ENCODE data around the gene CDH20. TPM values are rescaled to one million over a fixed set of nuclear protein-coding genes. Genes with fewer than 3 reads are reported as not detected.

The CDH20 gene
- total and polyA plus RNA-seq, 2 of the 13 experiments (the other 11 are each of a cell fraction or from before 2014, with no cell fraction given): not detected

DNA sequence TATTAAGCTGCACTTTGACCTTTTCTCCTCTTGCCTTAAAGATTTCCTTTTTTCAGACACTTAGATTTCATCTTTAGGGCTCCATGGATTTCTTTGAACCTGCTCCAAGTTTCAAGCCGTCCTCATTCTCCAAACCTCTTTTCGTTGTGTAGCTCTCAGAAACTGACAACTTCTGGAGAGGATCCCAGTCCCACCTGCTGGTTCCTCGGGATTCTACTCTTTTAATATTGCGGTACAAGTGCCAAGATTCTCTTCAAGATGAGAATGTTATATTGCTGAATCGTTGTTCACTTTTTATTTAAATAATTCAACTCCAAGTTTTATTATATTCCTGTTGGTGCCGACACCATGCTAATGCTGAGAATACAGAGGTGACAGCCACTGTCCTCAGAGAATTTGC lies 141.1 kb downstream of the CDH20 start:
- H3K4me3 ChIP-seq (replicated peaks in 1 of 3; ENCODE audit: insufficient read depth in 1 of 3, low read depth in 2 of 3, low read length in 3 of 3): no peak overlapping the region

More for the DNA sequence above, 141.1 kb downstream of the CDH20 start:
- H3K27me3 ChIP-seq (ENCODE audit: control insufficient read depth in 1 of 2, insufficient read depth in 2 of 2, low read length in 2 of 2): peaks cover 0 to 11% of the 10 kb centered on the region in 2 experiments; a peak in 1 of 5 replicates
- ChIA-PET CTCF (ENCODE audit: low intra/inter-chr PET ratio, low total read pairs) (no interaction called here), POLR2A (no interaction called here)
- no peaks in the 10 kb centered on the region for H4K20me1 ChIP-seq (ENCODE audit: insufficient read depth, low read length)
- WGBS (ENCODE audit: low lambda C conversion rate): 16% methylated on average over 6 of the region's 6 CpGs
- H3K79me2 ChIP-seq (ENCODE audit: insufficient read depth, low read length): no peaks in the 10 kb centered on the region
- TF ChIP-seq ZNF737 (CRISPR knock-in tag; IDR thresholded peaks at IDR 0.05; ENCODE audit: borderline replicate concordance) (no peak), IRF2 (CRISPR knock-in tag; IDR thresholded peaks at IDR 0.05) (no peak), EZH2 (conservative IDR thresholded peaks at IDR 0.05; ENCODE audit: low read depth, low read length) (no peak), PITX1 (CRISPR knock-in tag; IDR thresholded peaks at IDR 0.05) (no peak), ZNF746 (CRISPR knock-in tag; IDR thresholded peaks at IDR 0.05) (no peak), ZNF768 (CRISPR knock-in tag; IDR thresholded peaks at IDR 0.05) (no peak), CBX2 (IDR thresholded peaks at IDR 0.05; ENCODE audit: low read depth, low read length) (no peak), CBX2 (CRISPR knock-in tag; IDR thresholded peaks at IDR 0.05; ENCODE audit: low read depth) (no peak), KLF15 (CRISPR knock-in tag; IDR thresholded peaks at IDR 0.05; ENCODE audit: borderline replicate concordance) (no peak), FOXP1 (IDR thresholded peaks at IDR 0.05) (no peak), FOXP1 (CRISPR knock-in tag; IDR thresholded peaks at IDR 0.05) (no peak), ZBTB7B (CRISPR knock-in tag; IDR thresholded peaks at IDR 0.05) (no peak), ZBTB21 (CRISPR knock-in tag; IDR thresholded peaks at IDR 0.05) (no peak), ZNF879 (CRISPR knock-in tag; IDR thresholded peaks at IDR 0.05) (no peak), ISL2 (CRISPR knock-in tag; IDR thresholded peaks at IDR 0.05) (no peak), ZNF446 (CRISPR knock-in tag; IDR thresholded peaks at IDR 0.05) (no peak), HNRNPK (IDR thresholded peaks at IDR 0.05; ENCODE audit: low read depth, low read length, poor library complexity, severe bottlenecking) (no peak)
- TF ChIP-seq, protein P1, sequence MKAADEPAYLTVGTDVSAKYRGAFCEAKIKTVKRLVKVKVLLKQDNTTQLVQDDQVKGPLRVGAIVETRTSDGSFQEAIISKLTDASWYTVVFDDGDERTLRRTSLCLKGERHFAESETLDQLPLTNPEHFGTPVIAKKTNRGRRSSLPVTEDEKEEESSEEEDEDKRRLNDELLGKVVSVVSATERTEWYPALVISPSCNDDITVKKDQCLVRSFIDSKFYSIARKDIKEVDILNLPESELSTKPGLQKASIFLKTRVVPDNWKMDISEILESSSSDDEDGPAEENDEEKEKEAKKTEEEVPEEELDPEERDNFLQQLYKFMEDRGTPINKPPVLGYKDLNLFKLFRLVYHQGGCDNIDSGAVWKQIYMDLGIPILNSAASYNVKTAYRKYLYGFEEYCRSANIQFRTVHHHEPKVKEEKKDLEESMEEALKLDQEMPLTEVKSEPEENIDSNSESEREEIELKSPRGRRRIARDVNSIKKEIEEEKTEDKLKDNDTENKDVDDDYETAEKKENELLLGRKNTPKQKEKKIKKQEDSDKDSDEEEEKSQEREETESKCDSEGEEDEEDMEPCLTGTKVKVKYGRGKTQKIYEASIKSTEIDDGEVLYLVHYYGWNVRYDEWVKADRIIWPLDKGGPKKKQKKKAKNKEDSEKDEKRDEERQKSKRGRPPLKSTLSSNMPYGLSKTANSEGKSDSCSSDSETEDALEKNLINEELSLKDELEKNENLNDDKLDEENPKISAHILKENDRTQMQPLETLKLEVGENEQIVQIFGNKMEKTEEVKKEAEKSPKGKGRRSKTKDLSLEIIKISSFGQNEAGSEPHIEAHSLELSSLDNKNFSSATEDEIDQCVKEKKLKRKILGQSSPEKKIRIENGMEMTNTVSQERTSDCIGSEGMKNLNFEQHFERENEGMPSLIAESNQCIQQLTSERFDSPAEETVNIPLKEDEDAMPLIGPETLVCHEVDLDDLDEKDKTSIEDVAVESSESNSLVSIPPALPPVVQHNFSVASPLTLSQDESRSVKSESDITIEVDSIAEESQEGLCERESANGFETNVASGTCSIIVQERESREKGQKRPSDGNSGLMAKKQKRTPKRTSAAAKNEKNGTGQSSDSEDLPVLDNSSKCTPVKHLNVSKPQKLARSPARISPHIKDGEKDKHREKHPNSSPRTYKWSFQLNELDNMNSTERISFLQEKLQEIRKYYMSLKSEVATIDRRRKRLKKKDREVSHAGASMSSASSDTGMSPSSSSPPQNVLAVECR (CRISPR knock-in tag; IDR thresholded peaks at IDR 0.05; ENCODE audit: borderline replicate concordance): no peak
- TF ChIP-seq, protein P2, sequence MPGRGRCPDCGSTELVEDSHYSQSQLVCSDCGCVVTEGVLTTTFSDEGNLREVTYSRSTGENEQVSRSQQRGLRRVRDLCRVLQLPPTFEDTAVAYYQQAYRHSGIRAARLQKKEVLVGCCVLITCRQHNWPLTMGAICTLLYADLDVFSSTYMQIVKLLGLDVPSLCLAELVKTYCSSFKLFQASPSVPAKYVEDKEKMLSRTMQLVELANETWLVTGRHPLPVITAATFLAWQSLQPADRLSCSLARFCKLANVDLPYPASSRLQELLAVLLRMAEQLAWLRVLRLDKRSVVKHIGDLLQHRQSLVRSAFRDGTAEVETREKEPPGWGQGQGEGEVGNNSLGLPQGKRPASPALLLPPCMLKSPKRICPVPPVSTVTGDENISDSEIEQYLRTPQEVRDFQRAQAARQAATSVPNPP (CRISPR knock-in tag; IDR thresholded peaks at IDR 0.05): no peak
- H3K27ac ChIP-seq (ENCODE audit: extremely low read length, insufficient read depth, low read length): no peak overlapping the region
- DNase-seq (ENCODE audit: low spot score): no peak
- ATAC-seq: no peak
- H3K4me2 ChIP-seq (ENCODE audit: low read depth, low read length): no peak overlapping the region
- no peaks in the 10 kb centered on the region for H3K4me1 ChIP-seq (ENCODE audit: insufficient read depth, low read length)
- BruUV-seq (replicated peaks): no TSS peak
- no peak overlapping the region for H3K9ac ChIP-seq (ENCODE audit: insufficient read depth, low read depth, low read length)
- in situ Hi-C loops (cut with HindIII; ENCODE audit: extremely low pct_ligation_motif_present, low pct_unique_long_range_greater_than_20kb): no loop called here
- intact Hi-C loops (cut with micrococcal nuclease; ENCODE audit: unreplicated experiment): no loop called here
- H3K9me3 ChIP-seq (ENCODE audit: low read length): no peaks in the 10 kb centered on the region
- no peaks in the 10 kb centered on the region for H3K36me3 ChIP-seq (replicated peaks in 1 of 2; ENCODE audit: control insufficient read depth in 1 of 2, insufficient read depth in 2 of 2, low read length in 2 of 2)
- no peak for FAIRE-seq
- H2AFZ ChIP-seq (ENCODE audit: low read length): no peak overlapping the region
